Kidney (tissue), 14 donors: ENCODE measurements around the gene ZFP62. TPM values are rescaled to one million over a fixed set of nuclear protein-coding genes. Genes with fewer than 3 reads are reported as not detected.

Source experiments
- DNase-seq, 5 donors: peaks; one replicate each; pipeline ENCODE4 v3.0.0-alpha.2; 2013 to 2020
- FAIRE-seq: peaks from 2 replicates; lab custom pipeline; 2012; peaks lifted over from hg19 to GRCh38; lab: Jason Lieb, UNC
- H3K27ac ChIP-seq, 2 donors: one replicate each; pipeline ENCODE4 v1.7.0; 2013; ENCODE audit warnings: low read depth in 2 of 2, low read length in 2 of 2, inconsistent platforms in 1 of 2
- H3K27me3 ChIP-seq: one replicate; pipeline ENCODE4 v1.7.1; 2013; ENCODE audit warnings: low read length, inconsistent platforms; ENCODE audit not compliant: control insufficient read depth, insufficient read depth
- H3K36me3 ChIP-seq, 3 donors: one replicate each; pipeline versions ENCODE4 v1.7.0 to v1.7.1; 2013; ENCODE audit warnings: low read length in 3 of 3, control low read depth in 1 of 3, inconsistent platforms in 1 of 3; ENCODE audit not compliant: insufficient read depth in 3 of 3, control insufficient read depth in 2 of 3
- H3K4me1 ChIP-seq, 3 donors: one replicate each; pipeline versions ENCODE4 v1.7.0 to v1.7.1; 2013; ENCODE audit warnings: low read length in 3 of 3, inconsistent platforms in 1 of 3, low read depth in 1 of 3; ENCODE audit not compliant: control insufficient read depth in 2 of 3, insufficient read depth in 2 of 3
- H3K4me3 ChIP-seq, 3 donors: one replicate each; pipeline versions ENCODE4 v1.7.0 to v1.8.1; 2013; ENCODE audit warnings: low read length in 3 of 3, control low read depth in 1 of 3, inconsistent platforms in 1 of 3
- H3K9ac ChIP-seq, 3 donors: one replicate each; pipeline versions ENCODE4 v1.7.0 to v1.7.1; 2013; ENCODE audit warnings: low read length in 3 of 3, control low read depth in 1 of 3, inconsistent platforms in 1 of 3
- H3K9me3 ChIP-seq, 3 donors: one replicate each; pipeline versions ENCODE4 v1.7.0 to v1.7.1; 2013; ENCODE audit warnings: low read length in 3 of 3, control low read depth in 1 of 3, inconsistent platforms in 1 of 3; ENCODE audit not compliant: control insufficient read depth in 2 of 3, insufficient read depth in 1 of 3
- CTCF ChIP-seq: IDR thresholded peaks from 3 replicates; pipeline ENCODE4 v1.5.1; 2012; ENCODE audit warnings: mild to moderate bottlenecking, moderate library complexity, borderline replicate concordance; ENCODE audit not compliant: insufficient read depth; ENCODE audit errors: extremely low read depth
- intact Hi-C: fragments of 100-400 bp; cut with DNase I; formaldehyde crosslinking; loops from one replicate; pipeline ENCODE4 v1.11.1; 2022
- polyA plus RNA-seq: library from polyadenylated mRNA; stranded (reverse); fragments of 350-450 nt; fragmentation: Illumina TruSeq; extraction: RNeasy Lipid Tissue Mini Kit (QIAGEN cat#74804); gene quantifications from one replicate; pipeline ENCODE4 v1.2.3, GENCODE V29; 2014; ENCODE audit warnings: low read depth, low replicate concordance; ENCODE audit not compliant: insufficient read depth
- total RNA-seq: library from RNA; stranded (reverse); fragmentation: NEBNext Ultra II Directional; extraction: Animal tissue kit (Norgen Biotek cat#: 25700); gene quantifications from one replicate; pipeline ENCODE4 v1.2.1, GENCODE V29; 2021
- donor health status: control.
- donor health status: control.
- donor health status: control.
- donor health status: control.
- donor health status: control.
- donor health status: DM: yes; HTN: yes; CAD: no.
- donor health status: Normal renal cell carcinoma (clear cell type).

ZFP62 gene
- total and polyA plus RNA-seq, 2 donors from 2014 or later: 16.2 to 30.7 TPM

GRCh38 chr5:180813420-180813819 lies 47.7 kb downstream of the ZFP62 start:
- Histone ChIP-seq H3K36me3 (no peaks in the 10 kb centered on the region), H3K4me3 (peak overlapping the region in 2 of 3 donors; percentile 4 to 15), H3K4me1 (peaks cover 22 to 35% (median 29%) of the 10 kb centered on the region in 3 donors), H3K9me3 (no peaks in the 10 kb centered on the region), H3K9ac (no peak overlapping the region), H3K27me3 (no peaks in the 10 kb centered on the region), H3K27ac (peak overlapping the region in 1 of 2 donors; percentile 2)
- TF ChIP-seq CTCF: no peak
- peak in 1 of 5 donors; percentile 35 for DNase-seq
- intact Hi-C loops: no loop called here
- no peak for FAIRE-seq

DNA sequence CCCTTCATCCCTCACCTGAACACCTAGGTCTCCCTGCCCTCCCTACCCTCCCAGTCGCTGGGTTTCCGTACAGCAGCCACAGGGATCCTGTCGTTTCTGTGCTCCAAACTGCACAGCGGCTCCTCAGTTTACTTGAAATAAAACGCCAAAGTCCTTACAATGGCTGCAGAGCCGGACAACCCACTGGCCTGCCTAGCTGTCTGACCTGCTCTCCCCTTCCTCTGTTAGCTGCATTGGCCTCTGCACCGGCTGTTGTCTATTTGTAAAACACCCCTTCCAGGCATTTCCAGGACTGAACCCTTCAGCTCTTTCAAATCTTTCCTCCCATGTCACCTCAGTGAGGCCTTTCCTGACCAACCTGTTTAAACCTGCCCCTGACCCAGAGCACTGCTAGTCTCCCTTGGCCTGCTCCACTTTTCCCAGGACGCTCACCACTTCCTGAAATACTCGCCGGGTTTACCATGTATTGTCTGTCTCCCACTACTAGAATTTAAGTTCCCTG lies 49.4 kb downstream of the ZFP62 start:
- FAIRE-seq: no peak
- H3K9ac ChIP-seq: peak overlapping the region in 2 of 3 donors; percentile 85 to 87

DNA sequence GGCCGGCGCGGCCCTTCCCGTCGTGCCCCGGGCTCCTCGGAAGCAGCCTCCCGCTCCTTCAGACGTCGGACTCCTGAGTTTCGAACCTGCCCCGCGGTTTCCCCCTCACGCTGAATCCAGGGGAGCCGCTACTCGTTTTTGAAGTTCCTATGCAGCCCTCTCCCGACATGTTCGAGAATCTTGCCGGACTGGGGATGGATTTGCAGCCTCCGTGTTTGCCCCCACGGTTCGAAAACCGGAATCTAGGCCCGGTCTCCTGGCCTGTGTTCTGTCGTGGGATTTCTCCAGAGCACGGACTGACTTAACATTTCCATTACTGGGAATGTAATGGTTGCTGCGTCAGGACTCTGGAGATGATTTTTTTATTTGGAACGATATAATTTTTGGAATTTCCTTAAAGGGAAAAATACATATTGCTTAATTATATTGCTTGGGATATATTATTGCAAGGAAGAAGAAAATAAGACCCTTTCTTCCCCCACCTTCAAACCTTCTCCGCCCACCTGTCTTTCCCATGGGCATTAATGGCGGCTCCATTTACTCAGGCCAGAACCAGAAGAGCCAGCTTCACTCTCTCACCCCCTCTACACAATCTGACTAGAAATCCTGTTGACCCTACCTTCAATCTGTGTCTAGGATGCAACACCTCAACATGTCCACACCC lies 50.0 kb downstream of the ZFP62 start:
- Histone ChIP-seq H3K4me1 (peaks cover 5 to 42% (median 28%) of the 10 kb centered on the region in 3 donors), H3K9me3 (no peaks in the 10 kb centered on the region), H3K36me3 (no peaks in the 10 kb centered on the region), H3K27me3 (no peaks in the 10 kb centered on the region), H3K4me3 (peak overlapping the region; percentile 32 to 80 (median 74)), H3K27ac (peak overlapping the region; percentile 99 to 100), H3K9ac (peak overlapping the region; percentile 6 to 87 (median 85))
- peak in 2 of 5 donors; percentile 78 to 81 for DNase-seq
- intact Hi-C loops: no loop called here
- no peak for FAIRE-seq
- TF ChIP-seq CTCF: no peak

More for the DNA sequence above, 49.4 kb downstream of the ZFP62 start:
- Histone ChIP-seq H3K4me1 (peaks cover 9 to 40% (median 26%) of the 10 kb centered on the region in 3 donors), H3K27me3 (no peaks in the 10 kb centered on the region), H3K36me3 (no peaks in the 10 kb centered on the region), H3K27ac (peak overlapping the region; percentile 99 to 100), H3K4me3 (peak overlapping the region in 1 of 3 donors; percentile 80), H3K9me3 (no peaks in the 10 kb centered on the region)
- DNase-seq: peak in 1 of 5 donors; percentile 58
- intact Hi-C loops: no loop called here
- TF ChIP-seq CTCF: no peak
